ENCODE results near the gene INO80. TPM values are rescaled to one million over a fixed set of nuclear protein-coding genes. Genes with fewer than 3 reads are reported as not detected.

The INO80 gene
- total and polyA plus RNA-seq, 2 donors (not counting 1 experiment from before 2014, with no cell fraction given), result 16.3 to 55.7 TPM

- Histone ChIP-seq H3K9ac (ENCODE audit: low read length) (no peak overlapping the region), H2AFZ (ENCODE audit: insufficient read depth, low read depth, low read length, poor library complexity, severe bottlenecking) (no peak overlapping the region), H3K4me3 (ENCODE audit: control extremely low read depth in 1 of 5, extremely low read depth in 1 of 5, insufficient read depth in 1 of 5, low read depth in 2 of 5, low read length in 4 of 5) (no peak overlapping the region), H3K4me2 (replicated peaks; ENCODE audit: low read depth, low read length, poor library complexity, severe bottlenecking) (no peak overlapping the region), H3K79me2 (ENCODE audit: control insufficient read depth, insufficient read depth, low read length) (no peaks in the 10 kb centered on the region), H3K4me1 (ENCODE audit: control insufficient read depth in 2 of 2, insufficient read depth in 2 of 2, low read length in 2 of 2) (peaks cover 9% of the 10 kb centered on the region in 2 donors), H4K20me1 (ENCODE audit: control insufficient read depth, insufficient read depth, low read length, poor library complexity, severe bottlenecking) (no peaks in the 10 kb centered on the region), H3K9me3 (ENCODE audit: control extremely low read depth in 1 of 3, control insufficient read depth in 2 of 3, insufficient read depth in 1 of 3, low read length in 2 of 3) (no peaks in the 10 kb centered on the region), H3K36me3 (replicated peaks in 1 of 2; ENCODE audit: control extremely low read depth in 1 of 2, control insufficient read depth in 1 of 2, extremely low read depth in 1 of 2, insufficient read depth in 2 of 2, low read length in 1 of 2) (peaks cover 16 to 73% of the 10 kb centered on the region in 2 experiments), H3K27me3 (replicated peaks in 1 of 4; ENCODE audit: control extremely low read depth in 1 of 4, control insufficient read depth in 3 of 4, insufficient read depth in 4 of 4, low read length in 3 of 4) (no peaks in the 10 kb centered on the region), H3K27ac (ENCODE audit: low read length in 2 of 2) (peak overlapping the region in 1 of 2 donors; percentile 35)
- DNase-seq (peak; percentile 38), ATAC-seq (ENCODE audit: low read depth) (no peak)
- ChIA-PET CTCF (interaction anchor here (0.5 to 1.9 kb wide), 6 partner anchors 11 to 1504 kb away, joined by 4 to 7 read pairs (median 4); no protein-coding TSS in a partner anchor), POLR2A (no interaction called here)
- Mint-ChIP-seq H3K9me3 (ENCODE audit: insufficient read depth) (no peaks in the 10 kb centered on the region), H3K4me1 (peaks cover 20% of the 10 kb centered on the region), H3K27me3 (no peaks in the 10 kb centered on the region), H3K27ac (no peak overlapping the region), H3K4me3 (peak overlapping the region; percentile 17)
- TF ChIP-seq EZH2 (IDR thresholded peaks at IDR 0.05; ENCODE audit: borderline replicate concordance, insufficient read depth, low read depth, low read length, poor library complexity, severe bottlenecking), result no peak
- no peak for TF ChIP-seq CTCF (IDR thresholded peaks at IDR 0.05)
- intact Hi-C loops (cut with micrococcal nuclease), result loop anchor here (10.0 kb wide), 1 partner anchor 171 kb away; no protein-coding TSS in a partner anchor
- no CpG with 5 or more reads among the region's 3 CpGs for whole genome bisulfite sequencing (ENCODE audit: insufficient coverage)
Observed at GRCh38 chr15:41013691-41014414, 102.2 kb downstream of the INO80 start.

Data from B cell (primary cell).